Liver (tissue), 9 donors: Measurements from ENCODE around the gene UNC5A. TPM values are rescaled to one million over a fixed set of nuclear protein-coding genes. Genes with fewer than 3 reads are reported as not detected.

Source experiments
- DNase-seq: peaks from one replicate; pipeline ENCODE4 v3.0.0-alpha.2; 2017; ENCODE audit warnings: low spot score
- H3K27ac ChIP-seq, 2 donors: one replicate each; pipeline ENCODE4 v1.7.0; 2013; ENCODE audit warnings: inconsistent platforms in 2 of 2, low read length in 2 of 2, control low read depth in 1 of 2, low read depth in 1 of 2, mild to moderate bottlenecking in 1 of 2
- H3K27me3 ChIP-seq, 4 donors: one replicate each; pipeline versions ENCODE4 v1.6.1 to v1.7.0; 2013; ENCODE audit warnings: low read length in 3 of 4, inconsistent platforms in 1 of 4, mild to moderate bottlenecking in 1 of 4, moderate library complexity in 1 of 4; ENCODE audit not compliant: control insufficient read depth in 4 of 4, insufficient read depth in 4 of 4
- H3K36me3 ChIP-seq, 4 donors: one replicate each; pipeline versions ENCODE4 v1.6.1 to v1.7.0; 2013; ENCODE audit warnings: low read length in 3 of 4, mild to moderate bottlenecking in 3 of 4, low read depth in 1 of 4, moderate library complexity in 1 of 4; ENCODE audit not compliant: control insufficient read depth in 4 of 4, insufficient read depth in 3 of 4
- H3K4me1 ChIP-seq, 4 donors: one replicate each; pipeline versions ENCODE4 v1.6.1 to v1.7.0; 2013; ENCODE audit warnings: low read length in 3 of 4, mild to moderate bottlenecking in 3 of 4, moderate library complexity in 1 of 4; ENCODE audit not compliant: control insufficient read depth in 4 of 4, insufficient read depth in 4 of 4
- H3K4me3 ChIP-seq, 3 donors: one replicate each; pipeline versions ENCODE4 v1.6.1 to v1.7.0; 2013; ENCODE audit warnings: low read length in 3 of 3, control low read depth in 1 of 3, low read depth in 1 of 3, mild to moderate bottlenecking in 1 of 3
- H3K9ac ChIP-seq, 2 donors: one replicate each; pipeline ENCODE4 v1.7.0; 2013; ENCODE audit warnings: low read length in 2 of 2, mild to moderate bottlenecking in 2 of 2, moderate library complexity in 2 of 2, control low read depth in 1 of 2, low read depth in 1 of 2
- H3K9me3 ChIP-seq, 4 donors: one replicate each; pipeline versions ENCODE4 v1.6.1 to v1.7.0; 2013; ENCODE audit warnings: low read length in 3 of 4; ENCODE audit not compliant: control insufficient read depth in 4 of 4
- ATF3 ChIP-seq: IDR thresholded peaks from 2 replicates; pipeline ENCODE4 v1.6.1; 2016; ENCODE audit warnings: antibody characterized with exemption
- FOXA1 ChIP-seq: IDR thresholded peaks from 2 replicates; pipeline ENCODE4 v1.6.1; 2016; ENCODE audit warnings: antibody characterized with exemption
- FOXA2 ChIP-seq: IDR thresholded peaks from 2 replicates; pipeline ENCODE4 v1.6.1; 2016; ENCODE audit warnings: antibody characterized with exemption
- GABPA ChIP-seq, 2 donors: IDR thresholded peaks in 1 of 2; conservative IDR thresholded peaks in 1 of 2; 2 replicates each; pipeline ENCODE4 v1.6.1; 2016; ENCODE audit warnings: antibody characterized with exemption in 2 of 2, mild to moderate bottlenecking in 1 of 2, moderate library complexity in 1 of 2
- HNF4A ChIP-seq, 2 donors: conservative IDR thresholded peaks; 2 replicates each; pipeline ENCODE4 v1.6.1; 2016; ENCODE audit warnings: antibody characterized with exemption in 2 of 2, mild to moderate bottlenecking in 2 of 2
- JUND ChIP-seq, 2 donors: IDR thresholded peaks; 2 replicates each; pipeline ENCODE4 v1.6.1; 2016; ENCODE audit warnings: antibody characterized with exemption in 2 of 2
- NR2F2 ChIP-seq: IDR thresholded peaks from 2 replicates; pipeline ENCODE4 v1.6.1; 2016; ENCODE audit warnings: antibody characterized with exemption
- REST ChIP-seq: IDR thresholded peaks from 2 replicates; pipeline ENCODE4 v1.6.1; 2016; ENCODE audit warnings: antibody characterized with exemption, mild to moderate bottlenecking
- SP1 ChIP-seq: IDR thresholded peaks from 2 replicates; pipeline ENCODE4 v1.6.1; 2018; ENCODE audit warnings: antibody characterized with exemption, mild to moderate bottlenecking
- WGBS: extraction: QIAGEN DNeasy Blood & Tissue Kit; methylation state at CpG from one replicate; pipeline ENCODE4 v1.1.7; 2013; 5-methylcytosine and 5-hydroxymethylcytosine counted together
- polyA plus RNA-seq, 2 donors: library from polyadenylated mRNA; stranded (reverse) in 1 of 2; unstranded in 1 of 2; fragments of 200-250 nt in 1 of 2; fragments of >200 nt in 1 of 2; fragmentation: Nextera tagmentation in 1 of 2; extraction: Ambion mirVana in 1 of 2; gene quantifications; one replicate each; pipeline versions ENCODE4 v1.2.1 to v1.2.3, GENCODE V29; 2013 to 2015
- total RNA-seq, 2 donors: library from RNA; depleted of rRNA; stranded (reverse); fragments of >200 nt; gene quantifications; one replicate each; pipeline ENCODE4 v1.2.3, GENCODE V29; 2014
- TF ChIP-seq, protein P1 (sequence below): IDR thresholded peaks from 2 replicates; pipeline ENCODE4 v1.6.1; 2016; ENCODE audit warnings: antibody characterized with exemption
- TF ChIP-seq, protein P2 (sequence below): IDR thresholded peaks from 2 replicates; pipeline ENCODE4 v1.6.1; 2016; ENCODE audit warnings: antibody characterized with exemption
- donor health status: healthy.
- donor health status: healthy.
- donor health status: healthy.
- donor health status: healthy.
- donor health status: healthy.

The UNC5A gene
- total and polyA plus RNA-seq, 4 donors: under 0.01 to 0.07 (median 0.03) TPM; not detected in 1

DNA sequence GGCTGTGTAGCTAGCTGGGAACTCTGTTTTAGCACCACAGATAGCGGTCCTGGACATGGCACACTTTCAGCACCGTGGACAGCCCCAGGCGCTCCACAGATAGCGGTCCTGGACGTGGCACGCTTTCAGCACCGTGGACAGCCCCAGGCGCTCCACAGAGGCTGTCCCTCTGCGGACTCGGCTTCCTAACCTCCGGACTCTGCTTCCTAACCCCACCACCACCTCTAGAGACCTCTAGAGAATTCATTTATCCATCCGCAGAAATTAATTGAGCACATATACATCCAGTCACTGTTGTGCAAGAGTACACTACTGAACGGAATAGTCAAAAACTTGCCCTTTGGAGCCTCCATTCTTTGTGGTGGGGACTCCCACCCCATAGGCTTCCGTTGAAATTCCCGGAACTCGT, 27.4 kb downstream of the UNC5A start:
- H3K36me3 ChIP-seq: no peaks in the 10 kb centered on the region
- whole genome bisulfite sequencing: 20% methylated on average over 16 of the region's 16 CpGs
- TF ChIP-seq HNF4A (conservative IDR thresholded peaks at IDR 0.05) (peak in 1 of 2 donors; percentile 63), REST (peak; percentile 100), ATF3 (no peak)
- TF ChIP-seq, protein P1, sequence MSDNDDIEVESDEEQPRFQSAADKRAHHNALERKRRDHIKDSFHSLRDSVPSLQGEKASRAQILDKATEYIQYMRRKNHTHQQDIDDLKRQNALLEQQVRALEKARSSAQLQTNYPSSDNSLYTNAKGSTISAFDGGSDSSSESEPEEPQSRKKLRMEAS: no peak
- H3K27me3 ChIP-seq: peaks cover 0 to 2% (median 0%) of the 10 kb centered on the region in 4 donors
- no peak overlapping the region for H3K9ac ChIP-seq
- H3K4me1 ChIP-seq: no peaks in the 10 kb centered on the region
- H3K4me3 ChIP-seq: no peak overlapping the region
- H3K9me3 ChIP-seq: no peaks in the 10 kb centered on the region
- no peak overlapping the region for H3K27ac ChIP-seq
- peak; percentile 83 for DNase-seq

- peaks cover 0 to 2% (median 0%) of the 10 kb centered on the region in 4 donors for H3K27me3 ChIP-seq
- no peak overlapping the region for H3K4me3 ChIP-seq
- H3K36me3 ChIP-seq: no peaks in the 10 kb centered on the region
- TF ChIP-seq NR2F2 (no peak), SP1 (no peak), REST (no peak), GABPA (IDR thresholded peaks at IDR 0.05 in 1 of 2, conservative IDR thresholded peaks at IDR 0.05 in 1 of 2) (no peak), FOXA2 (no peak), FOXA1 (no peak), HNF4A (conservative IDR thresholded peaks at IDR 0.05) (no peak), JUND (IDR thresholded peaks at IDR 0.05) (no peak)
- TF ChIP-seq, protein P2, sequence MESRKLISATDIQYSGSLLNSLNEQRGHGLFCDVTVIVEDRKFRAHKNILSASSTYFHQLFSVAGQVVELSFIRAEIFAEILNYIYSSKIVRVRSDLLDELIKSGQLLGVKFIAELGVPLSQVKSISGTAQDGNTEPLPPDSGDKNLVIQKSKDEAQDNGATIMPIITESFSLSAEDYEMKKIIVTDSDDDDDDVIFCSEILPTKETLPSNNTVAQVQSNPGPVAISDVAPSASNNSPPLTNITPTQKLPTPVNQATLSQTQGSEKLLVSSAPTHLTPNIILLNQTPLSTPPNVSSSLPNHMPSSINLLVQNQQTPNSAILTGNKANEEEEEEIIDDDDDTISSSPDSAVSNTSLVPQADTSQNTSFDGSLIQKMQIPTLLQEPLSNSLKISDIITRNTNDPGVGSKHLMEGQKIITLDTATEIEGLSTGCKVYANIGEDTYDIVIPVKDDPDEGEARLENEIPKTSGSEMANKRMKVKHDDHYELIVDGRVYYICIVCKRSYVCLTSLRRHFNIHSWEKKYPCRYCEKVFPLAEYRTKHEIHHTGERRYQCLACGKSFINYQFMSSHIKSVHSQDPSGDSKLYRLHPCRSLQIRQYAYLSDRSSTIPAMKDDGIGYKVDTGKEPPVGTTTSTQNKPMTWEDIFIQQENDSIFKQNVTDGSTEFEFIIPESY: no peak
- no peak overlapping the region for H3K27ac ChIP-seq
- 67% methylated on average over 21 of the region's 21 CpGs for WGBS
- no peaks in the 10 kb centered on the region for H3K9me3 ChIP-seq
- no peak overlapping the region for H3K9ac ChIP-seq
- H3K4me1 ChIP-seq: no peaks in the 10 kb centered on the region
- no peak for DNase-seq
These were observed 33.3 kb downstream of the UNC5A start for GRCh38 chr5:176843673-176844072.
